ENCODE measurements around the gene MYO5B.

MYO5B gene

GRCh38 chr18:50177294-50177992 lies 17.5 kb downstream of the MYO5B start:
- no peaks in the 10 kb centered on the region for H3K27me3 ChIP-seq
- no peaks in the 10 kb centered on the region for H4K20me1 ChIP-seq
- H3K36me3 ChIP-seq, result no peaks in the 10 kb centered on the region
- H3K9me3 ChIP-seq, result no peaks in the 10 kb centered on the region
- H3K4me3 ChIP-seq, result no peak overlapping the region
- no peak overlapping the region for H3K27ac ChIP-seq
- no peak overlapping the region for H3K4me2 ChIP-seq
- TF ChIP-seq Cebpa-rat (IDR thresholded peaks at IDR 0.05), result no peak
- no peak overlapping the region for H3K9ac ChIP-seq
- H3K4me1 ChIP-seq, result peaks cover 11% of the 10 kb centered on the region

- Histone ChIP-seq H3K36me3 (no peaks in the 10 kb centered on the region), H3K27me3 (no peaks in the 10 kb centered on the region), H3K4me2 (no peak overlapping the region), H3K4me1 (peaks cover 11% of the 10 kb centered on the region), H3K9ac (no peak overlapping the region), H3K27ac (no peak overlapping the region), H3K9me3 (no peaks in the 10 kb centered on the region), H4K20me1 (no peaks in the 10 kb centered on the region), H3K4me3 (no peak overlapping the region)
- TF ChIP-seq Cebpa-rat (IDR thresholded peaks at IDR 0.05), result no peak
These were observed 22.6 kb downstream of the MYO5B start for GRCh38 chr18:50172367-50172766.

- H3K4me1 ChIP-seq, result peaks cover 9% of the 10 kb centered on the region
- no peak overlapping the region for H3K4me2 ChIP-seq
- no peak overlapping the region for H3K4me3 ChIP-seq
- H3K9me3 ChIP-seq, result no peaks in the 10 kb centered on the region
- H3K27ac ChIP-seq, result no peak overlapping the region
- no peaks in the 10 kb centered on the region for H3K36me3 ChIP-seq
- no peak overlapping the region for H3K9ac ChIP-seq
- no peaks in the 10 kb centered on the region for H3K27me3 ChIP-seq
- TF ChIP-seq Cebpa-rat (IDR thresholded peaks at IDR 0.05), result no peak
- no peaks in the 10 kb centered on the region for H4K20me1 ChIP-seq
These were observed 23.5 kb downstream of the MYO5B start for GRCh38 chr18:50171406-50171805.

- Histone ChIP-seq H3K4me2 (no peak overlapping the region), H3K9me3 (no peaks in the 10 kb centered on the region), H3K27ac (no peak overlapping the region), H3K4me3 (no peak overlapping the region), H3K4me1 (no peaks in the 10 kb centered on the region), H3K27me3 (no peaks in the 10 kb centered on the region), H3K36me3 (no peaks in the 10 kb centered on the region), H3K9ac (no peak overlapping the region), H4K20me1 (no peaks in the 10 kb centered on the region)
- TF ChIP-seq Cebpa-rat (IDR thresholded peaks at IDR 0.05), result no peak
These were observed 24.9 kb downstream of the MYO5B start for GRCh38 chr18:50170004-50170403.

- Histone ChIP-seq H3K9me3 (no peaks in the 10 kb centered on the region), H3K27me3 (no peaks in the 10 kb centered on the region), H3K36me3 (no peaks in the 10 kb centered on the region), H3K9ac (no peak overlapping the region), H3K4me2 (no peak overlapping the region), H4K20me1 (no peaks in the 10 kb centered on the region), H3K4me3 (no peak overlapping the region), H3K27ac (no peak overlapping the region), H3K4me1 (no peaks in the 10 kb centered on the region)
- TF ChIP-seq Cebpa-rat (IDR thresholded peaks at IDR 0.05), result no peak
These were observed 25.8 kb downstream of the MYO5B start for GRCh38 chr18:50169149-50169548.

- Histone ChIP-seq H3K9me3 (no peaks in the 10 kb centered on the region), H3K4me1 (no peaks in the 10 kb centered on the region), H3K4me2 (no peak overlapping the region), H3K9ac (no peak overlapping the region), H3K27me3 (no peaks in the 10 kb centered on the region), H4K20me1 (no peaks in the 10 kb centered on the region), H3K27ac (no peak overlapping the region), H3K4me3 (no peak overlapping the region), H3K36me3 (no peaks in the 10 kb centered on the region)
- no peak for TF ChIP-seq Cebpa-rat (IDR thresholded peaks at IDR 0.05)
These were observed 27.0 kb downstream of the MYO5B start for GRCh38 chr18:50167966-50168365.

GRCh38 chr18:50166901-50167300 lies 28.0 kb downstream of the MYO5B start:
- no peak for TF ChIP-seq Cebpa-rat (IDR thresholded peaks at IDR 0.05)
- no peaks in the 10 kb centered on the region for H3K36me3 ChIP-seq
- no peak overlapping the region for H3K4me2 ChIP-seq
- no peaks in the 10 kb centered on the region for H3K9me3 ChIP-seq
- no peaks in the 10 kb centered on the region for H4K20me1 ChIP-seq
- H3K4me3 ChIP-seq, result no peak overlapping the region
- H3K27ac ChIP-seq, result no peak overlapping the region
- H3K9ac ChIP-seq, result no peak overlapping the region
- H3K27me3 ChIP-seq, result no peaks in the 10 kb centered on the region
- no peaks in the 10 kb centered on the region for H3K4me1 ChIP-seq

GRCh38 chr18:50163505-50163904 lies 31.4 kb downstream of the MYO5B start:
- H3K27ac ChIP-seq, result no peak overlapping the region
- H3K36me3 ChIP-seq, result no peaks in the 10 kb centered on the region
- H3K4me2 ChIP-seq, result no peak overlapping the region
- no peaks in the 10 kb centered on the region for H3K4me1 ChIP-seq
- H3K9ac ChIP-seq, result no peak overlapping the region
- H3K4me3 ChIP-seq, result no peak overlapping the region
- H4K20me1 ChIP-seq, result no peaks in the 10 kb centered on the region
- TF ChIP-seq Cebpa-rat (IDR thresholded peaks at IDR 0.05), result no peak
- H3K9me3 ChIP-seq, result no peaks in the 10 kb centered on the region
- no peaks in the 10 kb centered on the region for H3K27me3 ChIP-seq

- no peaks in the 10 kb centered on the region for H4K20me1 ChIP-seq
- H3K27me3 ChIP-seq, result no peaks in the 10 kb centered on the region
- no peak overlapping the region for H3K27ac ChIP-seq
- H3K36me3 ChIP-seq, result no peaks in the 10 kb centered on the region
- no peaks in the 10 kb centered on the region for H3K4me1 ChIP-seq
- no peaks in the 10 kb centered on the region for H3K9me3 ChIP-seq
- H3K9ac ChIP-seq, result no peak overlapping the region
- H3K4me3 ChIP-seq, result no peak overlapping the region
- TF ChIP-seq Cebpa-rat (IDR thresholded peaks at IDR 0.05), result no peak
- H3K4me2 ChIP-seq, result no peak overlapping the region
These were observed 32.3 kb downstream of the MYO5B start for GRCh38 chr18:50162486-50163304.

GRCh38 chr18:50161597-50162205 lies 33.2 kb downstream of the MYO5B start:
- Histone ChIP-seq H3K9me3 (no peaks in the 10 kb centered on the region), H3K4me1 (no peaks in the 10 kb centered on the region), H4K20me1 (no peaks in the 10 kb centered on the region), H3K27me3 (no peaks in the 10 kb centered on the region), H3K36me3 (no peaks in the 10 kb centered on the region), H3K27ac (no peak overlapping the region), H3K9ac (no peak overlapping the region), H3K4me2 (no peak overlapping the region), H3K4me3 (no peak overlapping the region)
- TF ChIP-seq Cebpa-rat (IDR thresholded peaks at IDR 0.05), result no peak

All from BLaER1 (cell line).